NOMO-1 (cell line): Measurements from ENCODE around the gene MED13L.

ENCODE experiments used
- DNase-seq, 2 experiments: peaks; one replicate each; lab custom pipeline; 2025; ENCODE audit not compliant: unreplicated experiment in 2 of 2; lab: John Stamatoyannopoulos, UW

Gene MED13L

GRCh38 chr12:116159593-116160200 is 117.8 kb downstream of the MED13L start:
- no peak for DNase-seq

- DNase-seq: no peak
Measured at GRCh38 chr12:116159175-116159574, 118.3 kb downstream of the MED13L start.

GRCh38 chr12:116157845-116158267 is 119.6 kb downstream of the MED13L start:
- DNase-seq: no peak

- no peak for DNase-seq
Measured at GRCh38 chr12:116156614-116157013, 120.9 kb downstream of the MED13L start.

- DNase-seq: no peak
Measured at GRCh38 chr12:116155383-116155782, 122.1 kb downstream of the MED13L start.

GRCh38 chr12:116153983-116154382 is 123.5 kb downstream of the MED13L start:
- DNase-seq: no peak

GRCh38 chr12:116153113-116153512 is 124.4 kb downstream of the MED13L start:
- DNase-seq: no peak

- no peak for DNase-seq
Measured at GRCh38 chr12:116152268-116152667, 125.2 kb downstream of the MED13L start.

GRCh38 chr12:116150452-116150851 is 127.0 kb downstream of the MED13L start:
- DNase-seq: no peak

GRCh38 chr12:116150001-116150400 is 127.5 kb downstream of the MED13L start:
- no peak for DNase-seq

- no peak for DNase-seq
Measured at GRCh38 chr12:116148844-116149243, 128.6 kb downstream of the MED13L start.

GRCh38 chr12:116146386-116146785 is 131.1 kb downstream of the MED13L start:
- no peak for DNase-seq

- no peak for DNase-seq
Measured at GRCh38 chr12:116145451-116145850, 132.0 kb downstream of the MED13L start.

- DNase-seq: no peak
Measured at GRCh38 chr12:116144384-116144783, 133.1 kb downstream of the MED13L start.

- no peak for DNase-seq
Measured at GRCh38 chr12:116143909-116144308, 133.6 kb downstream of the MED13L start.

GRCh38 chr12:116142936-116143898 is 134.3 kb downstream of the MED13L start:
- DNase-seq: peak in 1 of 2 experiments; percentile 57

GRCh38 chr12:116141833-116142162 is 135.7 kb downstream of the MED13L start:
- no peak for DNase-seq

GRCh38 chr12:116141110-116141832 is 136.2 kb downstream of the MED13L start:
- DNase-seq: peak in 1 of 2 experiments; percentile 9

- DNase-seq: no peak
Measured at GRCh38 chr12:116140529-116140928, 137.0 kb downstream of the MED13L start.

GRCh38 chr12:116138781-116139180 is 138.7 kb downstream of the MED13L start:
- no peak for DNase-seq

GRCh38 chr12:116138364-116138763 is 139.1 kb downstream of the MED13L start:
- DNase-seq: no peak
